IMR-90 (cell line): ENCODE measurements around the gene UBXN1.

Experiments
- MAFK ChIP-seq: IDR thresholded peaks from 2 replicates; pipeline ENCODE4 v1.6.1; 2012; ENCODE audit warnings: low read depth, low read length, improper control_type of control experiment
- MAZ ChIP-seq: IDR thresholded peaks from 2 replicates; pipeline ENCODE4 v1.6.1; 2012; ENCODE audit warnings: low read depth, mild to moderate bottlenecking, low read length, improper control_type of control experiment, moderate library complexity, borderline replicate concordance
- NFE2L2 ChIP-seq: fragments of 150-350 bp; IDR thresholded peaks from 2 replicates; pipeline ENCODE4 v1.6.1; 2016; ENCODE audit warnings: low read depth, mild to moderate bottlenecking, low read length
- POLR2A ChIP-seq: IDR thresholded peaks from 2 replicates; pipeline ENCODE4 v1.6.1; 2012; ENCODE audit warnings: mild to moderate bottlenecking, low read depth, low read length
- TF ChIP-seq, protein P1 (sequence below): conservative IDR thresholded peaks from 2 replicates; pipeline ENCODE4 v1.5.1; 2012; ENCODE audit warnings: mild to moderate bottlenecking, low read depth, low read length, improper control_type of control experiment

DNA sequence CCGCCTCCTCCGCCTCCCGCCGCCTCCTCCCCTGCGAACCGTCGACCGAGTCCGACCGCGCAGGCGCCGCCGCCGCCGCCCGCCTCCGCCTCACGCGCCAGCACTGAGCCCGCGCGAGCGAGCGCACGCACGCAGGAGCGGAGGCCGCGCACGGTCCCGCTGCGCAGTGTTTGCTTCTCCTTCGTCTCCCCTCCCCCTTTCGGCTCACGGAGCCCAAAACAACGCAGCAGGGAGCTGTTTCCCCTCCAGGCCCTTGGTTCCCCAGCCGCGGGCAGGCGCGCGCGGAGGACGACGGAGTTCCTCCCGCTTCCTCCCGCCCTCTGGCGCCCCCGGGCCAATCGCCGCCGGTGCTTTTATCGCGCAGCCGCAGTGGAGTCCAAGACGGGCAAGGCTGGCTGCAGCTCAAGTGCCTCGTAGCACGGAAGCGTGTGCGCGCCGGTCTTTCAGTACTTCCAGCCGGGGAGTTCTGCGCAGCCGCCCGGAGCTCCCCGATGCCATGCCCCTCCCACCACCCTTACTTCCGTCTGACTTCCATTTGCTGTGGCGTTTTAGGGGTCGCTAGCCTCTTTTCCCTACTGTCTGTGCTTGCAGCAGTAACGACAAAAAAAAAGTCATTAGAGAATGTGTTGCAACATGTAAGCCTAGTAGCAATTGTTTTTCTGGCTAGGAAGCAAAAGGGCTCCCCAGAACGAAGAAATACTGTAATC is 48.4 kb upstream of the UBXN1 start, which contains the start of gene HNRNPUL2:
- TF ChIP-seq MAZ (peak; percentile 74; the same call in 1 of the 2 replicates), POLR2A (peak; percentile 87), NFE2L2 (no peak), MAFK (no peak)
- TF ChIP-seq, protein P1, sequence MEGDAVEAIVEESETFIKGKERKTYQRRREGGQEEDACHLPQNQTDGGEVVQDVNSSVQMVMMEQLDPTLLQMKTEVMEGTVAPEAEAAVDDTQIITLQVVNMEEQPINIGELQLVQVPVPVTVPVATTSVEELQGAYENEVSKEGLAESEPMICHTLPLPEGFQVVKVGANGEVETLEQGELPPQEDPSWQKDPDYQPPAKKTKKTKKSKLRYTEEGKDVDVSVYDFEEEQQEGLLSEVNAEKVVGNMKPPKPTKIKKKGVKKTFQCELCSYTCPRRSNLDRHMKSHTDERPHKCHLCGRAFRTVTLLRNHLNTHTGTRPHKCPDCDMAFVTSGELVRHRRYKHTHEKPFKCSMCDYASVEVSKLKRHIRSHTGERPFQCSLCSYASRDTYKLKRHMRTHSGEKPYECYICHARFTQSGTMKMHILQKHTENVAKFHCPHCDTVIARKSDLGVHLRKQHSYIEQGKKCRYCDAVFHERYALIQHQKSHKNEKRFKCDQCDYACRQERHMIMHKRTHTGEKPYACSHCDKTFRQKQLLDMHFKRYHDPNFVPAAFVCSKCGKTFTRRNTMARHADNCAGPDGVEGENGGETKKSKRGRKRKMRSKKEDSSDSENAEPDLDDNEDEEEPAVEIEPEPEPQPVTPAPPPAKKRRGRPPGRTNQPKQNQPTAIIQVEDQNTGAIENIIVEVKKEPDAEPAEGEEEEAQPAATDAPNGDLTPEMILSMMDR: no peak
